ENCODE results near the gene CSGALNACT2. TPM values are rescaled to one million over a fixed set of nuclear protein-coding genes. Genes with fewer than 3 reads are reported as not detected.

Gene CSGALNACT2
- total and polyA plus RNA-seq, 2 experiments from 2014 or later: 7.7 to 13.9 TPM

GRCh38 chr10:43167498-43167889, 29.2 kb downstream of the CSGALNACT2 start:
- Histone ChIP-seq H4K20me1 (ENCODE audit: insufficient read depth, poor library complexity, severe bottlenecking) (no peaks in the 10 kb centered on the region), H2AFZ (no peak overlapping the region), H3K27me3 (no peaks in the 10 kb centered on the region), H3K4me3 (no peak overlapping the region), H3K9me2 (replicated peaks; ENCODE audit: insufficient read depth) (no peaks in the 10 kb centered on the region), H3K4me1 (ENCODE audit: insufficient read depth) (no peaks in the 10 kb centered on the region), H3K4me2 (no peak overlapping the region), H3K9me3 (ENCODE audit: low read depth) (no peaks in the 10 kb centered on the region), H3K27ac (no peak overlapping the region), H3K36me3 (replicated peaks; ENCODE audit: insufficient read depth, low read depth) (no peaks in the 10 kb centered on the region), H3K79me2 (no peaks in the 10 kb centered on the region)
- TF ChIP-seq CTCF (IDR thresholded peaks at IDR 0.05; ENCODE audit: poor library complexity) (no peak), EZH2phosphoT487 (IDR thresholded peaks at IDR 0.05; ENCODE audit: low read depth, severe bottlenecking, unreplicated experiment) (no peak), EZH2 (IDR thresholded peaks at IDR 0.05; ENCODE audit: borderline replicate concordance) (no peak)
- no peak for DNase-seq (ENCODE audit: low spot score)
- 100% methylated on average over 2 of the region's 2 CpGs for WGBS (ENCODE audit: low lambda C conversion rate, missing lambda C conversion rate)

GRCh38 chr10:43170491-43170890, 32.2 kb downstream of the CSGALNACT2 start:
- DNase-seq (ENCODE audit: low spot score): peak; percentile 16
- Histone ChIP-seq H3K36me3 (replicated peaks; ENCODE audit: insufficient read depth, low read depth) (no peaks in the 10 kb centered on the region), H2AFZ (no peak overlapping the region), H3K9me2 (replicated peaks; ENCODE audit: insufficient read depth) (no peaks in the 10 kb centered on the region), H3K4me3 (no peak overlapping the region), H4K20me1 (ENCODE audit: insufficient read depth, poor library complexity, severe bottlenecking) (no peaks in the 10 kb centered on the region), H3K4me2 (no peak overlapping the region), H3K4me1 (ENCODE audit: insufficient read depth) (no peaks in the 10 kb centered on the region), H3K27ac (no peak overlapping the region), H3K9me3 (ENCODE audit: low read depth) (no peaks in the 10 kb centered on the region), H3K79me2 (no peaks in the 10 kb centered on the region), H3K27me3 (no peaks in the 10 kb centered on the region)
- 58% methylated on average over 2 of the region's 2 CpGs for WGBS (ENCODE audit: low lambda C conversion rate, missing lambda C conversion rate)
- peak; percentile 14 for TF ChIP-seq CTCF (IDR thresholded peaks at IDR 0.05; ENCODE audit: poor library complexity)
- TF ChIP-seq EZH2phosphoT487 (IDR thresholded peaks at IDR 0.05; ENCODE audit: low read depth, severe bottlenecking, unreplicated experiment): no peak

- no peaks in the 10 kb centered on the region for H3K9me3 ChIP-seq (ENCODE audit: low read depth)
- no peaks in the 10 kb centered on the region for H3K27me3 ChIP-seq
- no peak for TF ChIP-seq EZH2 (IDR thresholded peaks at IDR 0.05; ENCODE audit: borderline replicate concordance)
- no peaks in the 10 kb centered on the region for H3K36me3 ChIP-seq (replicated peaks; ENCODE audit: insufficient read depth, low read depth)
- H3K4me1 ChIP-seq (ENCODE audit: insufficient read depth): no peaks in the 10 kb centered on the region
- DNase-seq (ENCODE audit: low spot score): no peak
- H3K9me2 ChIP-seq (replicated peaks; ENCODE audit: insufficient read depth): no peaks in the 10 kb centered on the region
- no peaks in the 10 kb centered on the region for H4K20me1 ChIP-seq (ENCODE audit: insufficient read depth, poor library complexity, severe bottlenecking)
- no peak overlapping the region for H3K27ac ChIP-seq
- no peak overlapping the region for H3K4me3 ChIP-seq
- no peak overlapping the region for H3K4me2 ChIP-seq
- 82% methylated on average over 5 of the region's 5 CpGs for WGBS (ENCODE audit: low lambda C conversion rate, missing lambda C conversion rate)
- H2AFZ ChIP-seq: no peak overlapping the region
- no peaks in the 10 kb centered on the region for H3K79me2 ChIP-seq
These were observed 34.4 kb downstream of the CSGALNACT2 start for GRCh38 chr10:43172645-43173044.

- DNase-seq (ENCODE audit: low spot score): no peak
- no peaks in the 10 kb centered on the region for H3K9me3 ChIP-seq (ENCODE audit: low read depth)
- H3K27ac ChIP-seq: no peak overlapping the region
- no peak for TF ChIP-seq EZH2phosphoT487 (IDR thresholded peaks at IDR 0.05; ENCODE audit: low read depth, severe bottlenecking, unreplicated experiment)
- TF ChIP-seq EZH2 (IDR thresholded peaks at IDR 0.05; ENCODE audit: borderline replicate concordance): no peak
- TF ChIP-seq CTCF (IDR thresholded peaks at IDR 0.05; ENCODE audit: poor library complexity): no peak
- no peaks in the 10 kb centered on the region for H3K4me1 ChIP-seq (ENCODE audit: insufficient read depth)
- no peaks in the 10 kb centered on the region for H3K9me2 ChIP-seq (replicated peaks; ENCODE audit: insufficient read depth)
- no peaks in the 10 kb centered on the region for H4K20me1 ChIP-seq (ENCODE audit: insufficient read depth, poor library complexity, severe bottlenecking)
- no peak overlapping the region for H3K4me3 ChIP-seq
- no peak overlapping the region for H2AFZ ChIP-seq
- WGBS (ENCODE audit: low lambda C conversion rate, missing lambda C conversion rate): 86% methylated on average over 1 of the region's 1 CpG
- no peak overlapping the region for H3K4me2 ChIP-seq
- no peaks in the 10 kb centered on the region for H3K27me3 ChIP-seq
- no peaks in the 10 kb centered on the region for H3K79me2 ChIP-seq
- no peaks in the 10 kb centered on the region for H3K36me3 ChIP-seq (replicated peaks; ENCODE audit: insufficient read depth, low read depth)
These were observed 34.9 kb downstream of the CSGALNACT2 start for GRCh38 chr10:43173120-43173519.
